ENCODE measurements around the gene DBF4. TPM values are rescaled to one million over a fixed set of nuclear protein-coding genes. Genes with fewer than 3 reads are reported as not detected.
"Not testable (repeated sequence)": the region's sequence is repeated elsewhere in the genome, so short reads cannot be mapped to it uniquely, and the experiment has no call there.

The DBF4 gene
- total RNA-seq, 1 experiment from 2014 or later, result 55.4 TPM

DNA sequence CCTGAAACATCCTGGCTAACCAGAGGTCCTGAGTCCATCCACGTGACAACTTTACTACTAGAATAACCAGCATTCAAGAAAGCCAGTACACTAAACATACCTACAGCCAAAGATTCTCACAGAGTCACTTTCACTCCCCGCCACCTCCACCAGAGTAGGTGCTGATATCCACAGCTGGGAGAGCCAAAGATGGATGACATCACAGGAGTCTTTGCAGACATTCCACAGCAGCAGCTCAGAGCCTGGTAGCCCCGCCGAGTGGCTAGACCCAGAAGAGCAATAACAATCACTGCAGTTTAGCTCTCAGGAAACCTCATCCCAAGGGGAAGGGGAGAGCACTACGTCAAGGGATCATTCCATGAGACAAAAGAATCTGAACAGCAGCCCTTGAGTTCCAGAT, 44.3 kb downstream of the DBF4 start:
- Mint-ChIP-seq H3K36me3 (no peaks in the 10 kb centered on the region), H3K9me3 (no peaks in the 10 kb centered on the region), H3K27ac (no peak overlapping the region), H3K27me3 (ENCODE audit: low read depth) (no peaks in the 10 kb centered on the region), H3K4me3 (no peak overlapping the region), H3K4me1 (peaks cover 15% of the 10 kb centered on the region)
- ATAC-seq (peak; percentile 79), DNase-seq (ENCODE audit: low spot score) (peak; percentile 23)
- ChIA-PET POLR2A (interaction anchor here (0.8 kb wide), 1 partner anchor 13 kb away, joined by 3 read pairs; the partner anchor contains the start of gene ADAM22), CTCF (interaction anchor here (0.7 to 1.5 kb wide), 3 partner anchors 13 to 191 kb away, joined by 3 to 4 read pairs (median 4); partner anchors contain the start of gene ADAM22)
- TF ChIP-seq RELA (CRISPR knock-in tag; IDR thresholded peaks at IDR 0.05; ENCODE audit: borderline replicate concordance), result no peak
- TF ChIP-seq, protein P1, sequence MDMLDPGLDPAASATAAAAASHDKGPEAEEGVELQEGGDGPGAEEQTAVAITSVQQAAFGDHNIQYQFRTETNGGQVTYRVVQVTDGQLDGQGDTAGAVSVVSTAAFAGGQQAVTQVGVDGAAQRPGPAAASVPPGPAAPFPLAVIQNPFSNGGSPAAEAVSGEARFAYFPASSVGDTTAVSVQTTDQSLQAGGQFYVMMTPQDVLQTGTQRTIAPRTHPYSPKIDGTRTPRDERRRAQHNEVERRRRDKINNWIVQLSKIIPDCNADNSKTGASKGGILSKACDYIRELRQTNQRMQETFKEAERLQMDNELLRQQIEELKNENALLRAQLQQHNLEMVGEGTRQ (CRISPR knock-in tag; IDR thresholded peaks at IDR 0.05), result no peak
- TF ChIP-seq ZNF396 (CRISPR knock-in tag; IDR thresholded peaks at IDR 0.05; ENCODE audit: borderline replicate concordance), result no peak
- TF ChIP-seq NR3C1 (CRISPR knock-in tag; conservative IDR thresholded peaks at IDR 0.05; ENCODE audit: low read depth), result no peak
- TF ChIP-seq PRDM15 (CRISPR knock-in tag; IDR thresholded peaks at IDR 0.05), result no peak
- no peak for TF ChIP-seq FOXP1 (CRISPR knock-in tag; IDR thresholded peaks at IDR 0.05; ENCODE audit: borderline replicate concordance)
- no peak for TF ChIP-seq MXD4 (CRISPR knock-in tag; IDR thresholded peaks at IDR 0.05; ENCODE audit: borderline replicate concordance)

- H3K27me3 Mint-ChIP-seq (ENCODE audit: low read depth); H3K27ac Mint-ChIP-seq; H3K4me3 Mint-ChIP-seq; CTCF ChIA-PET; H3K36me3 Mint-ChIP-seq; ATAC-seq; H3K9me3 Mint-ChIP-seq; DNase-seq (ENCODE audit: low spot score): not testable (repeated sequence)
- POLR2A ChIA-PET, result interaction anchor here (0.6 kb wide), 1 partner anchor 128 kb away, joined by 5 read pairs; no protein-coding TSS in a partner anchor
- peaks cover 28% of the 10 kb centered on the region for H3K4me1 Mint-ChIP-seq
These were observed 46.6 kb downstream of the DBF4 start for GRCh38 chr7:87922759-87923395.

GRCh38 chr7:87926581-87927461, 50.5 kb downstream of the DBF4 start:
- ChIA-PET CTCF (interaction anchor here (0.5 to 2.8 kb wide), 15 partner anchors 8 to 421 kb away, joined by 3 to 15 read pairs (median 3); partner anchors contain the start of gene ABCB1), POLR2A (interaction anchor here (1.5 kb wide), 1 partner anchor 51 kb away, joined by 4 read pairs; the partner anchor contains the start of genes DBF4 and SLC25A40)
- Mint-ChIP-seq H3K9me3 (no peaks in the 10 kb centered on the region), H3K27me3 (ENCODE audit: low read depth) (peaks cover 4% of the 10 kb centered on the region), H3K4me1 (peaks cover 27% of the 10 kb centered on the region), H3K36me3 (no peaks in the 10 kb centered on the region), H3K27ac (peak overlapping the region; percentile 84), H3K4me3 (peak overlapping the region; percentile 30; the same call in 1 of the 2 replicates)
- ATAC-seq (peak; percentile 95), DNase-seq (ENCODE audit: low spot score) (peak; percentile 74)
- TF ChIP-seq ETV6 (CRISPR knock-in tag; IDR thresholded peaks at IDR 0.05) (0 out of 2 replicates have a peak, but pooled peaks have one; percentile 37), GRHL2 (CRISPR knock-in tag; IDR thresholded peaks at IDR 0.05; ENCODE audit: insufficient replicate concordance, severe bottlenecking) (no peak), NR3C1 (CRISPR knock-in tag; conservative IDR thresholded peaks at IDR 0.05; ENCODE audit: low read depth) (no peak), OVOL2 (CRISPR knock-in tag; IDR thresholded peaks at IDR 0.05; ENCODE audit: borderline replicate concordance) (no peak), FOXP1 (CRISPR knock-in tag; IDR thresholded peaks at IDR 0.05; ENCODE audit: borderline replicate concordance) (no peak), ZNF219 (CRISPR knock-in tag; IDR thresholded peaks at IDR 0.05; ENCODE audit: borderline replicate concordance) (no peak), CTCF (IDR thresholded peaks at IDR 0.05) (peak; percentile 19; the same call in 1 of the 2 replicates), ELF4 (CRISPR knock-in tag; IDR thresholded peaks at IDR 0.05; ENCODE audit: low read depth) (no peak), IRF2 (CRISPR knock-in tag; IDR thresholded peaks at IDR 0.05; ENCODE audit: borderline replicate concordance, low read depth) (no peak), ATF1 (CRISPR knock-in tag; IDR thresholded peaks at IDR 0.05) (no peak), NFE2L1 (CRISPR knock-in tag; IDR thresholded peaks at IDR 0.05) (peak; percentile 73; the same call in 1 of the 2 replicates), SMAD3 (CRISPR knock-in tag; IDR thresholded peaks at IDR 0.05; ENCODE audit: borderline replicate concordance) (no peak)
- TF ChIP-seq, protein P2, sequence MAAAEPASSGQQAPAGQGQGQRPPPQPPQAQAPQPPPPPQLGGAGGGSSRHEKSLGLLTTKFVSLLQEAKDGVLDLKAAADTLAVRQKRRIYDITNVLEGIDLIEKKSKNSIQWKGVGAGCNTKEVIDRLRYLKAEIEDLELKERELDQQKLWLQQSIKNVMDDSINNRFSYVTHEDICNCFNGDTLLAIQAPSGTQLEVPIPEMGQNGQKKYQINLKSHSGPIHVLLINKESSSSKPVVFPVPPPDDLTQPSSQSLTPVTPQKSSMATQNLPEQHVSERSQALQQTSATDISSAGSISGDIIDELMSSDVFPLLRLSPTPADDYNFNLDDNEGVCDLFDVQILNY (CRISPR knock-in tag; IDR thresholded peaks at IDR 0.05), result no peak
- TF ChIP-seq, protein P3, sequence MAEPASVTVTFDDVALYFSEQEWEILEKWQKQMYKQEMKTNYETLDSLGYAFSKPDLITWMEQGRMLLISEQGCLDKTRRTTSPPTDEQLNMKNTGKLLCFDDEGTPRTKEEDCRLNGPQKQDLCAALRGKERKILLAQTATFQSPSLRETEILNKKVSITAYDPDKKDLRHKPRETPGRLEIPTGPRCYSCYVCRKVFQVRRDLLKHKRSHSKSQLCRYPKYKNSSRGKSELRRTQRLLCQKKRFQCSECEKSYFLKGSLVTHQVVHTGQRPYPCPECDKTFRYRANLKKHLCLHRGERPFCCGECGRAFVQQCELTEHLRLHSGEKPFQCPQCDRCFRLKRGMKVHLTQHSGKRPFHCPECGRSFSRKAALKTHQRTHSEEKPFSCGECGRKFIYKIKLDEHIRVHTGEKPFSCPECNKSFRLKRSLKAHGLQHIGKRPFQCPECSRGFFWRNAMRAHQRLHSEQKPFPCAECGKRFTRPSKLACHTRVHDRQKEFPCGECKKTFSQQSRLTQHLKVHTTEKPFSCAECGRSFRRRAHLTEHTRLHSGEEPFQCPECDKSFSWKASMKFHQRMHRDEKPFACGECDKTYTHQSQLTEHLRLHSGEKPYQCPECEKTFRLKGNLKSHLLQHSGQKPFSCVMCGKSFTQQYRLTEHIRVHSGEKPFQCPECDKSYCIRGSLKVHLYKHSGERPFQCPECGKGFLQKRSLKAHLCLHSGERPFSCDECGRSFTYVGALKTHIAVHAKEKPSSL (CRISPR knock-in tag; conservative IDR thresholded peaks at IDR 0.05), result no peak
